Smooth muscle cell of the brain vasculature (primary cell): Measurements from ENCODE around the gene SNRNP40.
"Not testable (repeated sequence)": the region's sequence is repeated elsewhere in the genome, so short reads cannot be mapped to it uniquely, and the experiment has no call there.

Source experiments
- DNase-seq: peaks from one replicate; pipeline ENCODE4 v3.0.0-alpha.2; 2012; ENCODE audit warnings: low read depth, low spot score

Gene SNRNP40

DNA sequence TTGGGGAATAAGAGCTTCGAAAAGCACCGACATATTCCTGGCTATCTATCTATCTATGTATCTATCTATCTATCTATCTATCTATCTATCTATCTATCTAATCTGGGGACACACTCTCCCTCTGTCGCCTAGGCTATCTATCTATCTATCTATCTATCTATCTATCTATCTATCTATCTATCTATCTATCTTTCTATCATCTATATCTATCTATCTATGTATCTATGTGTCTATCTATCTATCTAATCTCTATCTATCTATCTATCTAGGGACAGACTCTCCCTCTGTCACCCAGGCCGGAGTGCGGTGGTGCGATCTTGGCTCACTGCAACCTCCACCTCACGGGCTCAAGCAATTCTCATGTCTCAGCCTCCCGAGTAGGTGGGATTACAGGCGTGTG, 14.2 kb downstream of the SNRNP40 start:
- DNase-seq = not testable (repeated sequence)

DNA sequence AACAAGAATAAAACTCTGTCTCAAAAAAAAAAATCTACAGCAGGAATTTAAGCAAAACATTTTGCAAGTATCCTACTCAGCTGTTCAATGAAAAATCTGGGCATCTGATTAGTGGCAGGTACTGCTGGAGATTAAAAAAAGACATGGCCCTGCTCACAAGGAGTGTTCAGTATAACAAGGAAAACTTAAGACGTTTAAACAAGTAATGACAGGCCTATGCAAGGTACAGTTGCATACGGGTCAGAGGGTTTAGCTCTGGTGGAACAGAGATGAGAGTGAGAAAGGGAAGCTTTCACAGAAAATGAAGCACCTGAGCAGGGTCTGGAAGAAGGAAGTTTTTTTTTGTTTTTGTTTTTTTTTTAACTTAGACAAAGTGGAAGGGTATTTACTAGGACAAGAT, 23.0 kb downstream of the SNRNP40 start:
- DNase-seq = no peak

DNA sequence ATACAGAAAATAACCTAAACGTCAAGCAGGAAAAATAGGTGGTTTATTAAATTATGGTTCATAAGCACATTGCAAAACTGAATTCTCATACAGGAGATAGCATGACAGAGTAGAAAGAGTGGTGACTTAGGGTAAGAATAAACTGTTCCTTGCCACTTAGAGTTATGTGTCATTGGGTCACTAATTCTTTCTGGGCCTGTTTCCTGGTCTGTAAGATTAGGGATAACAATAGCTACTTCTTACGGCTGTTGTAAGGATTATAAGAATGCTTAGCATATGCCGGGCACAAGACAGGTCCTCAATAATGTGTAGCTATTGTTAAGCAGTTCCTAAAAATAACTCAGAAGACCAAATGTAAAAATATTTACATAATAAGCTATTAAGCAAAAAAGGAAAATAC, 24.2 kb downstream of the SNRNP40 start:
- no peak for DNase-seq

DNA sequence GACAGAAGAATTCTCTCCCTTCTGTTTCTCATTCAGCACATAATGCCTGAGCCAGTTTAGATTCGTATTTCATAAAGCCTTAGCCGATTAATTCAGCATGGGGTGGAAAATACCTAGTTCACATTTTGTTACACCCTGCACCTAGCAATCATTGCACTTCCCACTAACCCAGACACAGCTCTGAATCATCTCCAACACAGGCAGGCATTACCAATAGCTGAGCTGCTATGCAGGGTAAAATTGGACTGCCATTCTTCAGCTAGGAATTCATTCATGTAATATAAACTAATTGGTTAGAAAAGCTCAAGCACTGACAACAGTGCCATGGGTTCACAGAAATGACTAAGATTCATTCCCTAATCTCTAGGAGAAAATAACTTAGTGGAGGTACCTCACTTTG, 30.0 kb downstream of the SNRNP40 start:
- no peak for DNase-seq

DNA sequence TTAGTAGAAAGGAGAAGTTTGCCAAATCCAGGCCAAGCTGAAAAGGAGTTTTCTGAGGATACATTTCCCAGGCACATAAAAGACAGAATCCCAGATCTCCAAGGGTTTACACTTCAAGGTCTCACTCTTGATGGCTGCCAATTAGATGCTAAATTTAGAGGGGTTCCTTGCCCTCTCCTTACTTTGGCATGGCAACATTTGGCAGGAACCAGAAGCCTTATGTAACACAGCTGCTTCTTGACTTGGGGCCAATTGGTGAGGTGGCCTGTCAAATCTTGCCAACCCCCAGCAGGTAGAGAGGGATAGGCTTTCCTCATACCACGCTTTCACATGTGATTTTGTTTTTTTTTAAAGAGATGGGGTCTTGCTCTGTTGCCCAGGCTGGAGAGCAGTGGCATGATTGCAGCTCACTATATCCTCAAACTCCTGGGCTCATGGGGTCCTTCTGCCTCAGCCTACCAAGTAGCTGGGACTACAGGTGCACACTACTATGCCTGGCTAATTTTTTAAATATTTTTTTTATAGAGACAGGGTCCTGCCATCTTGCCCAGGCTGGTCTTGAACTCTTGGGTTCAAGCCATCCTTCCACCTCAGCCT, 31.7 kb downstream of the SNRNP40 start:
- no peak for DNase-seq

DNA sequence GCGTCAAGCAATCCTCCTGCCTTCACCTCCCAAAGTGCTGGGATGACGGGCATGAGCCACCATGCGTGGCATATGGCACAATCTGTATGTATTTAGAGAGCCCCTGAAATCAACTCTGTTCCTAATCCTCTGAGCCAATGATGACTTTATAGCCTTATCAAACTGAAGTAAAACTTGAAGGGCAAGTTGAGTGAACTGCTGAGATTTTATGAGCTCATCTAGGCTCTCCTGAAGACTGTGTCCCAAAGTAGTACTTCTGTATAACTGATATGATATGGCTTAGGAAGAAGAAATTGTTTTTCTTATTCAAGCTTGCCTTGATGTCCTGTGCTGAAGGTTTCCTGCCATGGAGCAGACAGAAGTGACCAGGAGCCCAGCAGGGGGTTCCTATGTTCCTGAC, 33.2 kb downstream of the SNRNP40 start:
- DNase-seq = no peak

DNA sequence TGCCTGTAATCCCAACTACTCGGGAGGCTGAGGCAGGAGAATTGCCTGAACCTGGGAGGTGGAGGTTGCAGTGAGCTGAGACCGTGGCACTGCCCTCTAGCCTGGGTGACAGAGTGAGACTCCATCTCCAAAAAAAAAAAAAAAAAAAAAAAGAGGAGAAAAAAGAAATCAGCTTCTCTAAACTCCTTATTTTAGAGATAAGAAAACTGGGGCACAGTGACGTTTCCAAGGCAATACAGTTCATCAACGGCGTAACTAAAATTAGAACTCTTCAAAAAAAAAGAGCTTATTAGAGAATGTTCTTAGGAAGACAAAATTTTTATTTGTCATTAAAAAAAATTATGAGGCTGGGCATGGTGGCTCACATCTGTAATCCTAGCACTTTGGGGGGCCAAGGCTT, 34.2 kb downstream of the SNRNP40 start:
- not testable (repeated sequence) for DNase-seq

DNA sequence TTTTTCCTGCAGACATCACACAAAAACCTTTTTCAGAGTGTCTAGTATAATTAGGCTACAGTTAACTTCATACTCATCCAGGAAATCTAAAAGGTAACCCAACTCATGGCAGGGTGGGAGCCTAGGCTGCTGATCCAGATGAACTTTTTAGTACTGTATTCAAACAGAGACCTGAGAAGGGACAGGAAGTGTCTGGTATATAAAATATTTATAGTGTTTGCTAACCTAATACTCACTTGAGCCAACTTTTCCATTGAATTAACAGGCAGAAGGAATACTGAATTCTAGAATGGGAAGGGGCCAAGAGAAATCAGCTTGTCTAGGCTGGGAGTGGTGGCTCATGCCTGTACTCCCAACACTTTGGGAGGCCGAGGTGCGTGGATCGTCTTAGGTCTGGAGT, 34.7 kb downstream of the SNRNP40 start:
- no peak for DNase-seq

DNA sequence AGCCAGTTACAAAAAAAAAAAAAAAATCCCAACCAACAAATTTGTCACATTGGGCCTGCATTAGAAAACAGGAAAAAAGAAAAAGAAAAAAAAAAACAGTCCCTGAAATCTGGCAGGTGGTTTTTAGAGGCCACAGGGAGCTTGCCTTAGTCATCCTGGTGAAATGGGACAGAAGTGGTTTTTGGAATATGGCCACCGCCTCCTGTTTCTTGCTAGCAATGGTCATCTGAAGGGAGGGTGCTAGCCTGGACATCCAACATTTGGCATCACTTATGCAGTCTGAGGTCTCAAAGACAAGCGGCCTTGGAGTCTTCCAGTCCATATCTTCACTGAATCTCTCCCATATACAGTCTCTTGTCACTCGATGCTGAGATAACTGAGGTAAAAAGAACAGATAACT, 36.8 kb downstream of the SNRNP40 start:
- no peak for DNase-seq

DNA sequence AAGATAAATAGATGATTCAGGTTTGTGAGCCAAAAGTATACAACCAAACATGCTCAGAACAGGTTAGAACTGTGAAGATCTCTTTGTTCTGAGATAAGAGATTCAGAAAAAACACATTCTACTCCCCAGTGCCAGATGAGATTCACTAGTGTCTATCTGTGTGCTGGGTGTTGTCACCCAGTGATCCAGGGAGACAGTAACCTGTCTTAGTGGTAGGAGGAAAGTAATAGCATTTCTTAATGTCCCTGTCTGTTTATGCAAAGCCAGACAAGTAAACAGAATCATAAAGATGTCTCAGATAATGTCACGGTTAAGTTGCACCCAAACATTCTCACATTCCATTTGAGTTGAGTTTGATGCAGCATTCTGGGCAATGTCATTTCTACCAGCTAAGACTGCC, 38.0 kb downstream of the SNRNP40 start:
- no peak for DNase-seq

DNA sequence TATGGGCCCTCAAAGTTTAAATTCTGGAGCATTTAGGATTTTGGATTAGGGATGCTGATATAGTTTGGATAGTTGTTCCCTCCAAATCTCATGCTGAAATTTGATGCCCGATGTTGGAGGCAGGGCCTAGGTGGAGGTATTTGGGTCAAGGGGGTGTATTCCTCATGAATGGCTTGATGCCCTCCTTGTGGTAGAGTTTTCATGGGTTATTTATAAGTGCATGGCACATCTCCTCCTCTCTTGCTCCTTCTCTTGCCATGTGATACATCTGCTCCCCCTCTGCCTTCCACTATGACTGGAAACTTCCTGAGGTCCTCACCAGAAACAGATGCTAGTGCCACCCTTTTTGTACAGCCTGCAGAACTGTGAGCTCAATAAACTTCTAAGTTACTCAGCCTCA, 39.4 kb downstream of the SNRNP40 start:
- no peak for DNase-seq

DNA sequence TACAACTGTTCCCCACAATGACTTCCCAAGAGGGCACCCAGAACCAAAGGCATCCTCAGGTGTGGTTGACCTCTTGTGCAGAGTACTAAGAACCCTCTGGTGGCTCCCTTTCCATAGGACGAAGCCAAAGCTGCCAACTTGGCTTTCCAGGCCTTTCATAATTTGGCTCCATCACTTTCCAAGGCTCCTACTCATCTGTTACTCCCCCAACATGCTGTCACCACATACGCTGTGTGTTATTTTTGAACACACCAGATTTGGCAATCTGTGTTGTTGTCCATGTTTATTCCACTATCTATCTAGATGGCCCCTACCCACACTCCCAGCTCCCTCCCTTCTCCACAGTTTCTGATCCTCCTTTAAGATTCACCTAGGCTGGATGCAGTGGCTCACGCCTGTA, 46.7 kb downstream of the SNRNP40 start:
- DNase-seq = no peak

DNA sequence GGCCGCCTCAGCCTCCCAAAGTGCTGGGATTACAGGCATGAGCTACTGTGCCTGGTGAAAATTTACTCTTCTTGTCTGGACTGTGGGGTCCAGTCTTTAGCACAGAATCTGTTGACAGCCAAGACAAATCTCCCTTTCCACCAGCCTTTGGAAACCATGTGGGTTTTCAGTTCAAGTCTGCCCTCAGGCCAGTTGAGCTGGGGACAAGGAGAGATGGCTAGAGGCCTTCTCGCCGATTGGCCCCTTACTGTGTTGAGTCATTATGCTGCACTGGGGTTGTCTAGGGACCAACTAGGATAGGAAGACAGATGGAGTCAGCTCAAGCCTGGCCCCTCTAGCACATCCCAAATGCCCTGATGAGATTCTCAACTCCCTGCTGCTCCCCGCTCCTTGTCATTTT, 48.3 kb downstream of the SNRNP40 start:
- DNase-seq = no peak

DNA sequence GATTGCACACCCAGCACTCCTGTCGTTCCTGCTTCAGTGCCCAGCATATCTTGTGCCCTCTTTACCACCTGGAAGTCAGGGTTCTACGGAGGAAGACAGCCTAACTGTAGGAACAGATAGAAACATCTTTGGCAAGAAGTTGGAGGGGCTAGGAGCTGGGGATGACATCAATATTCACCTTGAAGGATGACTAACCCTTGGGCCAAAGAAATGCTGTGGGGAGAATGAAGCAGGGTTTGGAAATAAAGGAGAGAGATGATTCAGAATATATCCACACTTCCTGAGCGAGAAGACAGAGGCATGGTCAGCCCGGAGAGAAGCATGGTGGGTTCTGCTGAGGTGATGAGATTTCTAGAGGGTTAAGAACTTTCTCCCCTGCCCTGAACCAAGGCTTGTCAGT, 52.3 kb downstream of the SNRNP40 start:
- no peak for DNase-seq

DNA sequence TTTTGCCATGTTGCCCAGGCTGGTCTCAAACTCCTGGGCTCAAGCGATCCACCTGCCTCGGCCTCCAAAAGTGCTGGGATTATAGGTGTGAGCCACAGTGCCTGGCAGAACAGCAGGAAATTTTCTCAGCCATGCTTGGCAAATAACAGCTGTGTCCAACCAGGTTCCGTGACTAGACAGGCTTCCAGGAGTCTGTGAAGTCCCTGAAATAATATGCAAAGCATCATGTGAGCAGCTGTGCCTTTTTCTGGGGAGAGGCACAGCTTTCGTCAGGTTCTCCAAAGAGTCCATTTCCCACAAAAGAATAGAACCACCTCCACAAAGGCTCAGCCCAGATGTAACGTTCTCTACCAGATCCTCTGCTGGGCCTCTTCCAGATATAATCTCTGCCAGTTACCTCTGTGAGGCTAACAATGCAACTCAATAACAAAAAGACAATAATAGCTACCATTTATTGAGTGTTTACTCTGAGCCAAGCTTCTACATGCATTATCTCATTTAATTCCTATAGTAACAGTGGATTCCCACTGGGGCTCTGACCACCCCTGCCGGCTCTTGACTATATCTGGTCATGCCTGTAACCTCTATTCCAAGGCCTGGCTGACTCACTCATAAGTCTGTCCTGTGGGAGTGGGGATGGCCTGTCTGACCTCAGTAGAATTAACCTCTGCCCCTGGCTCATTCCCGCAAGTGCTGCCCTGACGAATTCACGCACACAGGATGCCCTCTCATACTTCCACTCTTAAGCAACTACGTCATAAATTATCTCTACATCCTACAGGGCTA, 52.9 kb downstream of the SNRNP40 start:
- DNase-seq = no peak

DNA sequence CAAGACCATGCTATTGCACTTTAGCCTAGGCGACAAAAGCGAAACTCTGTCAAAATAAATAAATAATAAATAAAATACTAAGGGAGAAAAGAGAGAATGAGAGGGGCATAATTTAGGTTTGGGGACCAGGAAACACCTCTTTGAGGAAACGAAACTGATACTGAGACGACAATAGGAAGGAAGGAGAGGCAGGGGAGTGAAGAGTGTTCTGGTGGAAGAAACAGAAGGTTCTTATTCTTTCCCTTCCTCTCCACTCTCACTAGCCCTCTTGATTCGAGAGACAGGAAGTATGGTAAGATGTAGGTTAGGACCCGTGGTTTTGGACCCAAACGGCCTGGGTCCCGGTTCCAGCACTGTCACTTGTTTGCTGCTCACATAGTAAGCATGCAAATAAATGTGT, 55.3 kb downstream of the SNRNP40 start:
- no peak for DNase-seq

DNA sequence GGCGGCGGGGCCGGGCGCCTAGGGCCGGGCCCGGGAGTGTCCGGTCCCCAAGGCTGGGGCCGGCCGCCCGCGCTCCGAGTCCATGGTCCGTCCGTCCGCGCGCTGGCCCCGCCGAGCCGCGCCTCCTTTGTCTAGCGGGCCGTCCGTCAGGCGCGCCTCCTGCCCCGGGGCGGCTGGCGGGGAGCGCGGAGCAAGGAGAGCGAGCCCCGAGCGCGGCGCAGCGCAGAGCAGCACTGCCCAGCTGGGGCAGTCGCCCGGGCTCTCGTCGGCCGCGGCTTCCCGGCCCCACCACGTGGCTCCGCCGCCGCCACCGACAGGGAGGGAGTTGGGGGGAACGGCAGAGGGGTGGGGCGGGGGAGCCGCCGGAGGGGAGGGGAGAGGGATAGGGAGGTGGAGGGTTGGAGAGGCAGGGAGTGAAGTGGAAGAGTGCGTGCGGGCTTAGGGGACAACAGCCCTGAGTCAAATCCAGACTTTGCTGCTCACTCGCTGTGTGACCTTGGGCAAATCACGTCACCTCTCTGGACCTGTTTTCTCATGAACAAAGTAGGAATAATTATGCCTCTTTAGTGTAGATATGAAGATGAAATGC, 56.8 kb downstream of the SNRNP40 start, which contains the start of gene NKAIN1:
Gene NKAIN1 (minus strand): TSS at position 235 of the 589 bp plus-strand sequence. CDS start 340 bp downstream, outside the sequence.
- no peak for DNase-seq

DNA sequence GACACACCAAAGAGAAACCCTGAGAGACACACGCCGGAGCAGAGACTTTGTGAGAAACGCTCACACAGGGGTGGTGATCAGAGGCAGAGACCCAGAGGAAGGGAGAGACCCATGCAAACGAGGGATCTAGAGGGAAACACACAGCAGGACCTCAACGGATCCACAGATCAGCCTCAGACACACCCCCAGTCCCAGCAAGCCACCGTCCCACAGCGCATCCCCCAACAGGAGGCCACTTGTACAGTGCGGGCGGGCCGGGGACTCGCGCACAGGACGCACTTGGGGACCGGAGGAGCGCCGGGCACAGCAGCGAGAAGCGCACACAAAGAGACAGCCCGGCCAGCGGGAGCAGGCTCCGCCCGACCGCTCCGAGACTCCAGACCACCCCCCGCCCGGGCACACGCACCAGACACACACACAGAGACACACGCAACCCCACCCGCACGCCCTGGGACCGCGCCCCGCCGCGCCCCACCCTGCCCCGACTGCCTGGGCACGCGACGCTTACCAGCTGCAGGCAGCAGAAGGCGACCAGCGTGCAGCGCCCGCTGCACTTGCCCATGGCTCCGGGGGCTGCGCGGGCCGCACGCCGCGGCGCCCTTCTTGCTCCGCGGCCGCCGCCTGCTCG, 57.5 kb downstream of the SNRNP40 start:
- no peak for DNase-seq

DNA sequence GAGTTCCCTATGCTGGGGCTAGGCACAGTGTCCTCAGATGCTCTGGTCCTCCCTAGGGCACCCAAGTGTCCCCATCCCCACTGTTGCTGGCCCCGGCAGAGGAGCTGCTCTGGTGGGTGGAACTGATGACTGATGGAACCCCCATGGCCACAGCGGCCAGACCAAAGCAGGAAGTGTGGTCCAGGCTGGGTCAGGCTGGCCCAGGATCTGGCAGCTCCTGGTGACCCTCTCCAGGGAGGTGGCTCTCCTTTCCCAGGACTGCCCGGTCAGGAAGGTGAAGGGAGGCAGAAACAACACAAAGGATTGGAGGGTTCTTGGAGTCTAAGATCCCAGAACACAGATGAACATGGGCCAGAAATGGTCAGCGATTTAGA, 58.0 kb downstream of the SNRNP40 start:
- DNase-seq = no peak

DNA sequence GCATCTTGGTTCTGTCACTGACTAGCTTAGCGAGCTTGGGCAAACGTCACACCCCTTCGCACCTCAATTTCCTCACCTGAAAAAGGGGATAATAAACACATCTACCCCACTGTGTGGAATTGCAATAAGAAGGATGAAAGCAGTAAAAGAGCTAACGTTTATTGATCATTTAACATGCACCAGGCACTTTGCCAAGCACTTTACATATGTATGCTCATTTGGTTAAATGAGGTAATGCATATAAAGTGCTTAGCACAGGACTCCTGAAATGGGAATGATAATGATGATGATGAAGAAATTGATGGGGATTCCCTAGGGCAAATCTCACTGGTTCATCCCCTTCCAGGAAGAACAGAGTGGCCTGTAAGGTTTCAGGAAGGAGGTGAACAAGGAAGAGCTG, 61.7 kb downstream of the SNRNP40 start:
- DNase-seq = no peak

DNA sequence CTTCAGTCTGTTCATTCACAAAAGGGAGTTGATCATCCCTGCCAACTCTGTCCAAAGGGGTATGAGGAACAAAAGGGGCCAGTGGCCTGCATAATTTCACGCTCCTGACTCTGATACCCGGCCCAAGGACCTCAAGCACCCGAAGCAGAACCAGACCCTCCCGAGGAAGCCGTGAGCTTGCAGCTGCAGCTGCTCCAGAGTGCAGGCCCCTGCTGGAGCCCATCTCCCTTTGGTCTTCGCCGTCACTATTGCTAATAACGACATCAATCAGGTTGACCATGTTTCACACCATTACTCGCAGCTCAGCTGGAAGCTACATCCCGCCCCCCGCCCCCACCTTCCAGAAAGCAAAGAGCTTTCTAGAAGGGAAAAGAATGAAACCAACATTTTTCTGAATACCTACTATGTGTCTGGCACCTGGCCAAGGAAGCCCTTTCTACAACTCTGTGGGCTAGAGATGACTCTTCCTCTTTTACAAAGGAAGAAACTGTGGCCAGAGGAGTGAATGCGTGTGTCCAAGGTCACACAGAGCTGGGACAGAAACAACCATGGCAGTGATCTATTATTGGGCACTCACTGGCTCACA, 62.4 kb downstream of the SNRNP40 start:
- no peak for DNase-seq

DNA sequence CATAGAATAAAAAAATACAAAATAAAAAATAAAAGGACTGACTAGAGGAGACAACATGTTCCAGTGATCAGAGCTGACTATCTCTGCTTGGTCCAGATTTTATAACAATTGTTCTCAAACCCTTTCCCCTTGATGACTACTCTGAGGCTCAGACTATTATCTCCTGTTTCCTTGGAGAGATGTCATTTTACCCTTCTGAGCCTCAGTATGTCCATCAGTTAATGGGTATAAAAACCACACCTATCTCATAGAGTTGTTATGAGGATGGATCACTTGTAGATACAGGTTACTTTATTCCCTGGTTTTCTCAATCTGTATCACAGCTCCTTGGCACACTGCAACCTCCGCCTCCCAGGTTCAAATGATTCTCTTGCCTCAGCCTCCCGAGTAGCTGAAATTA, 63.9 kb downstream of the SNRNP40 start:
- DNase-seq = no peak
